ENCODE data around the gene ROBO1.
"Not testable (repeated sequence)": the region's sequence is repeated elsewhere in the genome, so short reads cannot be mapped to it uniquely, and the experiment has no call there.

The ROBO1 gene

DNA sequence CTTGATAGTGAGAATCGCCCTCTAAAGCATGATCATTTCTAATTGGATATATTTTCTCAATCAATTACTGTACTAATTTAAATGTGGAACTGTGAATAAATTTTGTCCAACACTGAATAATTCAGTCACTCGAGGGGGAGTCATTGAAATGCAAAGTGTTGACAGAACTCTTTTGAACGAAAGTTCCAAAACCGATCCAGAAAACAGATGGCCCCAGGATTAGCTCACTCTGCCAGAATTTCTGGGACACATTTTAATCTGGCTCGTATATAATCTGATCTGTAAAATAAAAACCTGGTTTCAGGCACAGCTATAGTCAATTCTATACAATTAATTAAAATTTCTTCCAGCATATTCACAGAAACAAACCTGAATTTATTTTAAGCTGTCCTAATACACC lies 580.4 kb downstream of the ROBO1 start:
- no peak for TF ChIP-seq CTCF (conservative IDR thresholded peaks at IDR 0.05; ENCODE audit: low read depth, low read length)
- no peak for DNase-seq (ENCODE audit: low read depth)
- no peak overlapping the region for H3K4me3 ChIP-seq (ENCODE audit: low read depth, low read length)

DNA sequence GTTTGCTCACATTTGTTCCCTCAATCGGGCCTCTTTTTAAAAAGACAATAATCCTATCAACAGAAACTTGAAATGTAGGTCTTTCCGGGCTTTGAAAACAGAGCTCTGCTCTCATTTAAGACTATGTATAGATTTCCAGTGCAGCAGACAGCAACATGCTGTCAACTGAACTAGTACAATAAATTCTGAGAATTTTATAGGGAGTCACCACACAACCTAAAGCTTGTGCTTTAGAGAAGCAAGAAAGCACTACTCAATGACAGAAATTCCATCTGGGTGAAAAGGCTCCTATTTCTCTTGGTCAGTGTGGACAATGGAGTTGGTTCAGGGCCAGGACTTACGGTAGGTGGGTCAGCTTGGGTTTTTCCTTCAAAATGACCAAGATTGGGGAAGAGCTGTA lies 583.5 kb downstream of the ROBO1 start:
- TF ChIP-seq CTCF (conservative IDR thresholded peaks at IDR 0.05; ENCODE audit: low read depth, low read length): no peak
- H3K4me3 ChIP-seq (ENCODE audit: low read depth, low read length): no peak overlapping the region
- no peak for DNase-seq (ENCODE audit: low read depth)

DNA sequence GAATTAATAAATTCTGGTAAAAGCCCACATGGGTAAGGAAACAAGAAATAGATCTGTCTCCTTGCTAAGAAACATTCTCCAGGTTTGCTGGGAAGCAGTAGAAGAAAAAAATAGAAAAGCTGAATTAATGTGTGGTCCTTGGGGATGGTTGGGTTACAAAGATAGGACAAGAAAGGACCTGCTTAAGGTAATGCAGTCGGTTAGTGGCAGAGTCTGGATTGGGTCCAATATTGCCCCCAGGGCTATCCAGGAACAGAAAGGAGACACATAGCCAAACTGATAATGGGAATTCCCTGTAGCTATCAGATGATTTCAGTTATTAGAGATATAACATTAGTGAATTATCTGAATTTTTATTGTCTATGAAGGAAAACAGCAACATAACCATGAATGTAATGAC lies 584.3 kb downstream of the ROBO1 start:
- no peak for DNase-seq (ENCODE audit: low read depth)
- no peak overlapping the region for H3K4me3 ChIP-seq (ENCODE audit: low read depth, low read length)
- no peak for TF ChIP-seq CTCF (conservative IDR thresholded peaks at IDR 0.05; ENCODE audit: low read depth, low read length)

GRCh38 chr3:79178471-79179180 lies 589.2 kb downstream of the ROBO1 start:
- no peak for TF ChIP-seq CTCF (conservative IDR thresholded peaks at IDR 0.05; ENCODE audit: low read depth, low read length)
- H3K4me3 ChIP-seq (ENCODE audit: low read depth, low read length): no peak overlapping the region
- no peak for DNase-seq (ENCODE audit: low read depth)

- TF ChIP-seq CTCF (conservative IDR thresholded peaks at IDR 0.05; ENCODE audit: low read depth, low read length): no peak
- H3K4me3 ChIP-seq (ENCODE audit: low read depth, low read length): no peak overlapping the region
- no peak for DNase-seq (ENCODE audit: low read depth)
These were observed 591.9 kb downstream of the ROBO1 start for GRCh38 chr3:79175870-79176269.

GRCh38 chr3:79173259-79173658 lies 594.5 kb downstream of the ROBO1 start:
- not testable (repeated sequence) for H3K4me3 ChIP-seq (ENCODE audit: low read depth, low read length); DNase-seq (ENCODE audit: low read depth)

DNA sequence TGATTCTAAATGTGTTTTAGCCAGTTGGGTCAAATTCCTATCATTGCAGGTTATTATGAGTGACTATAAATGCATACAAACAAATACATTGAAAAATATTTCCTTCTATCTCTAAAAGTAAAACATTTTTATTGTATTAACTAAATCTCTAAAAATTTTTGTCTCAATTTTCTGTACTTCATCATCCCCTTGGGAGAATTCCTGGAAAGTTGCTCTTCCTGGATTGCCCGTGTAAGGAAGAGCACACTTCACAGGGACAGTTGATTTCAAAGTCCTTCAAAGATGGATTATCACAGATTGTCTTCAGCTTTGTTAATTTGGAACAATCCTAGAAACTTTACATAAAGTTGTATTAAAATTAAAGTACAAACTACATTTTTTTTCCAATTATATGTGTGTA lies 595.6 kb downstream of the ROBO1 start:
- H3K4me3 ChIP-seq (ENCODE audit: low read depth, low read length): no peak overlapping the region
- no peak for TF ChIP-seq CTCF (conservative IDR thresholded peaks at IDR 0.05; ENCODE audit: low read depth, low read length)
- DNase-seq (ENCODE audit: low read depth): peak; percentile 16
